WTC11 (cell line): ENCODE data around the gene PRKCB. TPM values are rescaled to one million over a fixed set of nuclear protein-coding genes. Genes with fewer than 3 reads are reported as not detected.

Source experiments
- ATAC-seq: fragments of 200-7000 bp; cut with Tn5 transposase; 2 replicates; pipeline ENCODE4 v1.10.0; 2021; ENCODE audit warnings: mild to moderate bottlenecking, moderate library complexity
- CTCF ChIA-PET: fragments of 300-600 bp; sonication (Branson Sonifier 250); formaldehyde crosslinking; loops from one replicate; lab custom pipeline; 2021; ENCODE audit warnings: antibody characterized with exemption; lab: Charles Lee
- POLR2A ChIA-PET: fragments of 350-600 bp; sonication (Branson Sonifier 250); formaldehyde crosslinking; loops from one replicate; lab custom pipeline; 2021; ENCODE audit warnings: antibody characterized with exemption; lab: Charles Lee
- DNase-seq: peaks from one replicate; pipeline ENCODE4 v3.0.0; 2021; ENCODE audit warnings: low spot score
- H3K27ac Mint-ChIP-seq: 2 replicates; pipeline ENCODE4 v1.8.0; 2021; ENCODE audit warnings: mixed read lengths
- H3K27me3 Mint-ChIP-seq: 2 replicates; pipeline ENCODE4 v1.8.0; 2021; ENCODE audit warnings: low read depth, mild to moderate bottlenecking, moderate library complexity, mixed read lengths
- H3K36me3 Mint-ChIP-seq: 2 replicates; pipeline ENCODE4 v1.8.0; 2021; ENCODE audit warnings: mixed read lengths
- H3K4me1 Mint-ChIP-seq: 2 replicates; pipeline ENCODE4 v1.8.0; 2022; ENCODE audit warnings: mixed read lengths
- H3K4me3 Mint-ChIP-seq: 2 replicates; pipeline ENCODE4 v1.8.0; 2021; ENCODE audit warnings: mild to moderate bottlenecking, moderate library complexity, mixed read lengths
- H3K9me3 Mint-ChIP-seq: 2 replicates; pipeline ENCODE4 v1.8.0; 2021; ENCODE audit warnings: mixed read lengths
- AFF4 ChIP-seq: sonication (generic); formaldehyde crosslinking; IDR thresholded peaks from 2 replicates; pipeline ENCODE4 v1.8.1; 2023; ENCODE audit warnings: mild to moderate bottlenecking, missing genetic modification reagents, borderline replicate concordance
- ELF4 ChIP-seq: sonication (generic); formaldehyde crosslinking; IDR thresholded peaks from 2 replicates; pipeline ENCODE4 v1.8.1; 2022; ENCODE audit warnings: low read depth, mild to moderate bottlenecking, moderate library complexity, missing genetic modification reagents
- EMX1 ChIP-seq: fragments of 250-450 bp; sonication (Bioruptor Pico); IDR thresholded peaks from 2 replicates; pipeline ENCODE4 v1.8.0; 2021; ENCODE audit warnings: mild to moderate bottlenecking
- ETV6 ChIP-seq: sonication (generic); formaldehyde crosslinking; IDR thresholded peaks from 2 replicates; pipeline ENCODE4 v1.8.1; 2022; ENCODE audit warnings: mild to moderate bottlenecking, missing genetic modification reagents
- FOXJ3 ChIP-seq: sonication (generic); formaldehyde crosslinking; IDR thresholded peaks from 2 replicates; pipeline ENCODE4 v1.9.0; 2021; ENCODE audit warnings: missing genetic modification reagents, mild to moderate bottlenecking, borderline replicate concordance
- HMGA2 ChIP-seq: fragments of 250-450 bp; sonication (Bioruptor Pico); IDR thresholded peaks from 2 replicates; pipeline ENCODE4 v1.4.0; 2021; ENCODE audit warnings: mild to moderate bottlenecking, moderate library complexity
- HMGXB4 ChIP-seq: sonication (generic); formaldehyde crosslinking; IDR thresholded peaks from 2 replicates; pipeline ENCODE4 v1.8.1; 2023; ENCODE audit warnings: mild to moderate bottlenecking, moderate library complexity, missing genetic modification reagents
- KAT7 ChIP-seq: sonication (generic); formaldehyde crosslinking; IDR thresholded peaks from 2 replicates; pipeline ENCODE4 v1.8.1; 2023; ENCODE audit warnings: missing genetic modification reagents, mild to moderate bottlenecking, borderline replicate concordance
- MLX ChIP-seq: sonication (generic); formaldehyde crosslinking; IDR thresholded peaks from 2 replicates; pipeline ENCODE4 v1.8.1; 2023; ENCODE audit warnings: mild to moderate bottlenecking, missing genetic modification reagents, moderate library complexity
- NR2C2 ChIP-seq: sonication (generic); formaldehyde crosslinking; IDR thresholded peaks from 2 replicates; pipeline ENCODE4 v1.8.0; 2022; ENCODE audit warnings: mild to moderate bottlenecking, missing genetic modification reagents
- PRDM15 ChIP-seq: sonication (generic); formaldehyde crosslinking; IDR thresholded peaks from 2 replicates; pipeline ENCODE4 v1.8.0; 2022; ENCODE audit warnings: missing genetic modification reagents
- SMAD3 ChIP-seq: sonication (generic); formaldehyde crosslinking; IDR thresholded peaks from 2 replicates; pipeline ENCODE4 v1.8.0; 2022; ENCODE audit warnings: missing genetic modification reagents, mild to moderate bottlenecking, borderline replicate concordance
- TCF7 ChIP-seq: sonication (generic); formaldehyde crosslinking; IDR thresholded peaks from 2 replicates; pipeline ENCODE4 v1.8.0; 2022; ENCODE audit warnings: mild to moderate bottlenecking, low read depth, missing genetic modification reagents, moderate library complexity
- TEAD4 ChIP-seq: sonication (generic); formaldehyde crosslinking; IDR thresholded peaks from 2 replicates; pipeline ENCODE4 v1.8.0; 2022; ENCODE audit warnings: mild to moderate bottlenecking, missing genetic modification reagents
- ZBTB43 ChIP-seq: sonication (generic); formaldehyde crosslinking; IDR thresholded peaks from 2 replicates; pipeline ENCODE4 v1.8.1; 2023; ENCODE audit warnings: mild to moderate bottlenecking, missing genetic modification reagents
- ZMAT4 ChIP-seq: fragments of 250-450 bp; sonication (Bioruptor Pico); IDR thresholded peaks from 2 replicates; pipeline ENCODE4 v1.9.0; 2021; ENCODE audit warnings: mild to moderate bottlenecking
- ZNF232 ChIP-seq: sonication (generic); formaldehyde crosslinking; IDR thresholded peaks from 2 replicates; pipeline ENCODE4 v1.8.0; 2022; ENCODE audit warnings: mild to moderate bottlenecking, missing genetic modification reagents
- total RNA-seq: library from RNA; stranded (reverse); gene quantifications from 3 replicates; pipeline ENCODE4 v1.2.3, GENCODE V29; 2021

The PRKCB gene
- total RNA-seq, 1 experiment from 2014 or later = 6.9 TPM

- Mint-ChIP-seq H3K4me1 (peaks cover 11% of the 10 kb centered on the region), H3K9me3 (peaks cover 21% of the 10 kb centered on the region), H3K27ac (no peak overlapping the region), H3K36me3 (peaks cover 7% of the 10 kb centered on the region), H3K27me3 (no peaks in the 10 kb centered on the region; the same call in 1 of the 2 replicates), H3K4me3 (no peak overlapping the region)
- ATAC-seq (no peak), DNase-seq (no peak)
- CTCF ChIA-PET = no interaction called here
- POLR2A ChIA-PET = no interaction called here
- no peak for TF ChIP-seq FOXJ3
- no peak for TF ChIP-seq AFF4 (CRISPR knock-in tag)
- no peak for TF ChIP-seq NR2C2
- TF ChIP-seq SMAD3 (CRISPR knock-in tag) = no peak
- no peak for TF ChIP-seq ELF4 (CRISPR knock-in tag)
- TF ChIP-seq, all 79 proteins: peak for 0
Observed at GRCh38 chr16:24198807-24199533, 363.2 kb downstream of the PRKCB start.

- ChIA-PET CTCF (interaction anchor here (1.1 to 2.0 kb wide), 4 partner anchors 11 to 158 kb away, joined by 3 to 12 read pairs (median 4); no protein-coding TSS in a partner anchor), POLR2A (interaction anchor here (0.6 kb wide), 1 partner anchor 113 kb away, joined by 3 read pairs; no protein-coding TSS in a partner anchor)
- no peak overlapping the region for H3K27ac Mint-ChIP-seq
- H3K4me3 Mint-ChIP-seq = no peak overlapping the region
- peaks cover 7% of the 10 kb centered on the region for H3K36me3 Mint-ChIP-seq
- TF ChIP-seq ZNF232 (no peak), NR2C2 (no peak), TEAD4 (no peak), MLX (no peak), EMX1 (CRISPR knock-in tag) (no peak), ZMAT4 (no peak), ETV6 (CRISPR knock-in tag) (no peak)
- peaks cover 30% of the 10 kb centered on the region for H3K4me1 Mint-ChIP-seq
- H3K9me3 Mint-ChIP-seq = peaks cover 21% of the 10 kb centered on the region
- no peaks in the 10 kb centered on the region; the same call in 1 of the 2 replicates for H3K27me3 Mint-ChIP-seq
- ATAC-seq (no peak), DNase-seq (no peak)
Observed at GRCh38 chr16:24203675-24204074, 367.9 kb downstream of the PRKCB start.

GRCh38 chr16:24204150-24204665 is 368.4 kb downstream of the PRKCB start:
- H3K27ac Mint-ChIP-seq = no peak overlapping the region
- H3K9me3 Mint-ChIP-seq = peaks cover 21% of the 10 kb centered on the region
- no peaks in the 10 kb centered on the region; the same call in 1 of the 2 replicates for H3K27me3 Mint-ChIP-seq
- no peak for ATAC-seq
- H3K36me3 Mint-ChIP-seq = peaks cover 7% of the 10 kb centered on the region
- POLR2A ChIA-PET = interaction anchor here (0.6 kb wide), 1 partner anchor 113 kb away, joined by 3 read pairs; no protein-coding TSS in a partner anchor
- CTCF ChIA-PET = interaction anchor here (1.1 to 2.0 kb wide), 4 partner anchors 11 to 159 kb away, joined by 3 to 12 read pairs (median 4); no protein-coding TSS in a partner anchor
- no peak for DNase-seq
- no peak overlapping the region for H3K4me3 Mint-ChIP-seq
- H3K4me1 Mint-ChIP-seq = peaks cover 35% of the 10 kb centered on the region
- TF ChIP-seq ZBTB43 (CRISPR knock-in tag) (no peak), TEAD4 (no peak), PRDM15 (CRISPR knock-in tag) (no peak), TCF7 (CRISPR knock-in tag) (no peak), KAT7 (no peak), HMGA2 (CRISPR knock-in tag) (no peak), HMGXB4 (no peak)
